Neural crest cell (in vitro differentiated cells): ENCODE data around the gene TLE4. TPM values are rescaled to one million over a fixed set of nuclear protein-coding genes. Genes with fewer than 3 reads are reported as not detected.
"Not testable (repeated sequence)": the region's sequence is repeated elsewhere in the genome, so short reads cannot be mapped to it uniquely, and the experiment has no call there.

Source experiments
- DNase-seq: peaks from one replicate; pipeline ENCODE4 v3.0.0; 2021; ENCODE audit warnings: low read depth, mixed read lengths, low spot score
- H3K27ac Mint-ChIP-seq: one replicate; pipeline ENCODE4 v1.8.0; 2021; ENCODE audit warnings: mild to moderate bottlenecking, mixed read lengths; ENCODE audit not compliant: unreplicated experiment
- H3K27me3 Mint-ChIP-seq: 2 replicates; pipeline ENCODE4 v1.8.0; 2021; ENCODE audit warnings: low read depth, mild to moderate bottlenecking, mixed read lengths
- H3K36me3 Mint-ChIP-seq: 2 replicates; pipeline ENCODE4 v1.8.0; 2021; ENCODE audit warnings: low read depth, mild to moderate bottlenecking, mixed read lengths
- H3K4me1 Mint-ChIP-seq: 2 replicates; pipeline ENCODE4 v1.8.0; 2021; ENCODE audit warnings: mixed read lengths
- H3K4me3 Mint-ChIP-seq: one replicate; pipeline ENCODE4 v1.8.0; 2021; ENCODE audit warnings: mild to moderate bottlenecking, mixed read lengths
- H3K9me3 Mint-ChIP-seq: 2 replicates; pipeline ENCODE4 v1.8.0; 2021; ENCODE audit warnings: mixed read lengths
- CTCF ChIP-seq: fragments of 200-600 bp; sonication (generic); conservative IDR thresholded peaks from 2 replicates; pipeline ENCODE4 v1.5.0; 2021; ENCODE audit warnings: antibody characterized with exemption, mild to moderate bottlenecking
- total RNA-seq: library from RNA; stranded (reverse); gene quantifications from 2 replicates; pipeline ENCODE4 v1.2.1, GENCODE V29; 2021

The TLE4 gene
- total RNA-seq, 1 donor from 2014 or later: 85.8 TPM

- no peaks in the 10 kb centered on the region for H3K36me3 Mint-ChIP-seq
- no peak overlapping the region for H3K27ac Mint-ChIP-seq
- H3K9me3 Mint-ChIP-seq: peaks cover 10% of the 10 kb centered on the region
- no peaks in the 10 kb centered on the region for H3K4me1 Mint-ChIP-seq
- no peak for TF ChIP-seq CTCF
- H3K4me3 Mint-ChIP-seq: no peak overlapping the region
- no peaks in the 10 kb centered on the region for H3K27me3 Mint-ChIP-seq
- no peak for DNase-seq
These were observed 33.9 kb upstream of the TLE4 start for GRCh38 chr9:79537838-79538237.

GRCh38 chr9:79542735-79543620 lies 28.8 kb upstream of the TLE4 start:
- Mint-ChIP-seq H3K27me3 (no peaks in the 10 kb centered on the region), H3K4me3 (no peak overlapping the region), H3K4me1 (no peaks in the 10 kb centered on the region), H3K27ac (no peak overlapping the region), H3K36me3 (peaks cover 9% of the 10 kb centered on the region), H3K9me3 (peaks cover 8% of the 10 kb centered on the region)
- TF ChIP-seq CTCF: no peak
- no peak for DNase-seq

- not testable (repeated sequence) for H3K36me3 Mint-ChIP-seq, H3K4me1 Mint-ChIP-seq, H3K9me3 Mint-ChIP-seq, H3K27ac Mint-ChIP-seq, DNase-seq, H3K4me3 Mint-ChIP-seq, H3K27me3 Mint-ChIP-seq
These were observed 27.4 kb upstream of the TLE4 start for GRCh38 chr9:79544375-79544774.

GRCh38 chr9:79551586-79551985 lies 20.2 kb upstream of the TLE4 start:
- Mint-ChIP-seq H3K27me3 (no peaks in the 10 kb centered on the region), H3K36me3 (peaks cover 3% of the 10 kb centered on the region), H3K4me1 (peaks cover 7% of the 10 kb centered on the region), H3K27ac (no peak overlapping the region), H3K4me3 (no peak overlapping the region), H3K9me3 (peaks cover 13% of the 10 kb centered on the region)
- no peak for DNase-seq
- no peak for TF ChIP-seq CTCF

GRCh38 chr9:79551994-79552393 lies 19.8 kb upstream of the TLE4 start:
- H3K9me3 Mint-ChIP-seq: peaks cover 13% of the 10 kb centered on the region
- H3K4me3 Mint-ChIP-seq: no peak overlapping the region
- peaks cover 7% of the 10 kb centered on the region for H3K4me1 Mint-ChIP-seq
- H3K27ac Mint-ChIP-seq: no peak overlapping the region
- DNase-seq: no peak
- H3K27me3 Mint-ChIP-seq: no peaks in the 10 kb centered on the region
- TF ChIP-seq CTCF: no peak
- H3K36me3 Mint-ChIP-seq: peaks cover 3% of the 10 kb centered on the region

GRCh38 chr9:79555474-79556089 lies 16.2 kb upstream of the TLE4 start:
- Mint-ChIP-seq H3K27ac (no peak overlapping the region), H3K4me3 (no peak overlapping the region), H3K4me1 (peaks cover 28% of the 10 kb centered on the region), H3K9me3 (peaks cover 13% of the 10 kb centered on the region), H3K36me3 (peaks cover 3% of the 10 kb centered on the region), H3K27me3 (no peaks in the 10 kb centered on the region)
- DNase-seq: no peak
- no peak for TF ChIP-seq CTCF
